Liver (tissue), 9 donors: ENCODE data around the gene UXS1. TPM values are rescaled to one million over a fixed set of nuclear protein-coding genes. Genes with fewer than 3 reads are reported as not detected.

Experiments used
- DNase-seq: peaks from one replicate; pipeline ENCODE4 v3.0.0-alpha.2; 2017; ENCODE audit warnings: low spot score
- H3K27ac ChIP-seq, 2 donors: one replicate each; pipeline ENCODE4 v1.7.0; 2013; ENCODE audit warnings: inconsistent platforms in 2 of 2, low read length in 2 of 2, control low read depth in 1 of 2, low read depth in 1 of 2, mild to moderate bottlenecking in 1 of 2
- H3K27me3 ChIP-seq, 4 donors: one replicate each; pipeline versions ENCODE4 v1.6.1 to v1.7.0; 2013; ENCODE audit warnings: low read length in 3 of 4, inconsistent platforms in 1 of 4, mild to moderate bottlenecking in 1 of 4, moderate library complexity in 1 of 4; ENCODE audit not compliant: control insufficient read depth in 4 of 4, insufficient read depth in 4 of 4
- H3K36me3 ChIP-seq, 4 donors: one replicate each; pipeline versions ENCODE4 v1.6.1 to v1.7.0; 2013; ENCODE audit warnings: low read length in 3 of 4, mild to moderate bottlenecking in 3 of 4, low read depth in 1 of 4, moderate library complexity in 1 of 4; ENCODE audit not compliant: control insufficient read depth in 4 of 4, insufficient read depth in 3 of 4
- H3K4me1 ChIP-seq, 4 donors: one replicate each; pipeline versions ENCODE4 v1.6.1 to v1.7.0; 2013; ENCODE audit warnings: low read length in 3 of 4, mild to moderate bottlenecking in 3 of 4, moderate library complexity in 1 of 4; ENCODE audit not compliant: control insufficient read depth in 4 of 4, insufficient read depth in 4 of 4
- H3K4me3 ChIP-seq, 3 donors: one replicate each; pipeline versions ENCODE4 v1.6.1 to v1.7.0; 2013; ENCODE audit warnings: low read length in 3 of 3, control low read depth in 1 of 3, low read depth in 1 of 3, mild to moderate bottlenecking in 1 of 3
- H3K9ac ChIP-seq, 2 donors: one replicate each; pipeline ENCODE4 v1.7.0; 2013; ENCODE audit warnings: low read length in 2 of 2, mild to moderate bottlenecking in 2 of 2, moderate library complexity in 2 of 2, control low read depth in 1 of 2, low read depth in 1 of 2
- H3K9me3 ChIP-seq, 4 donors: one replicate each; pipeline versions ENCODE4 v1.6.1 to v1.7.0; 2013; ENCODE audit warnings: low read length in 3 of 4; ENCODE audit not compliant: control insufficient read depth in 4 of 4
- FOXA1 ChIP-seq: IDR thresholded peaks from 2 replicates; pipeline ENCODE4 v1.6.1; 2016; ENCODE audit warnings: antibody characterized with exemption
- FOXA2 ChIP-seq: IDR thresholded peaks from 2 replicates; pipeline ENCODE4 v1.6.1; 2016; ENCODE audit warnings: antibody characterized with exemption
- GABPA ChIP-seq, 2 donors: IDR thresholded peaks in 1 of 2; conservative IDR thresholded peaks in 1 of 2; 2 replicates each; pipeline ENCODE4 v1.6.1; 2016; ENCODE audit warnings: antibody characterized with exemption in 2 of 2, mild to moderate bottlenecking in 1 of 2, moderate library complexity in 1 of 2
- HNF4G ChIP-seq: IDR thresholded peaks from 2 replicates; pipeline ENCODE4 v1.6.1; 2016; ENCODE audit warnings: antibody characterized with exemption
- RAD21 ChIP-seq, 2 donors: IDR thresholded peaks; 2 replicates each; pipeline ENCODE4 v1.6.1; 2016; ENCODE audit warnings: antibody characterized with exemption in 2 of 2, mild to moderate bottlenecking in 2 of 2
- RXRA ChIP-seq, 2 donors: IDR thresholded peaks; 2 replicates each; pipeline ENCODE4 v1.6.1; 2017 to 2018; ENCODE audit warnings: antibody characterized with exemption in 2 of 2, mild to moderate bottlenecking in 1 of 2
- WGBS: extraction: QIAGEN DNeasy Blood & Tissue Kit; methylation state at CpG from one replicate; pipeline ENCODE4 v1.1.7; 2013; 5-methylcytosine and 5-hydroxymethylcytosine counted together
- polyA plus RNA-seq, 2 donors: library from polyadenylated mRNA; stranded (reverse) in 1 of 2; unstranded in 1 of 2; fragments of 200-250 nt in 1 of 2; fragments of >200 nt in 1 of 2; fragmentation: Nextera tagmentation in 1 of 2; extraction: Ambion mirVana in 1 of 2; gene quantifications; one replicate each; pipeline versions ENCODE4 v1.2.1 to v1.2.3, GENCODE V29; 2013 to 2015
- total RNA-seq, 2 donors: library from RNA; depleted of rRNA; stranded (reverse); fragments of >200 nt; gene quantifications; one replicate each; pipeline ENCODE4 v1.2.3, GENCODE V29; 2014
- TF ChIP-seq, protein P1 (sequence below): IDR thresholded peaks from 2 replicates; pipeline ENCODE4 v1.6.1; 2016; ENCODE audit warnings: antibody characterized with exemption
- TF ChIP-seq, protein P2 (sequence below): IDR thresholded peaks from 2 replicates; pipeline ENCODE4 v1.6.1; 2016; ENCODE audit warnings: antibody characterized with exemption, mild to moderate bottlenecking
- TF ChIP-seq, protein P3 (sequence below): fragments of 150-350 bp; IDR thresholded peaks from 2 replicates; pipeline ENCODE4 v1.5.1; 2017; ENCODE audit warnings: improper control_type of control experiment, low read depth, low read length; ENCODE audit not compliant: missing input control
- donor health status: healthy.
- donor health status: healthy.
- donor health status: healthy.
- donor health status: healthy.
- donor health status: healthy.

UXS1 gene
- total and polyA plus RNA-seq, 4 donors = 8.8 to 19.9 (median 10.0) TPM

DNA sequence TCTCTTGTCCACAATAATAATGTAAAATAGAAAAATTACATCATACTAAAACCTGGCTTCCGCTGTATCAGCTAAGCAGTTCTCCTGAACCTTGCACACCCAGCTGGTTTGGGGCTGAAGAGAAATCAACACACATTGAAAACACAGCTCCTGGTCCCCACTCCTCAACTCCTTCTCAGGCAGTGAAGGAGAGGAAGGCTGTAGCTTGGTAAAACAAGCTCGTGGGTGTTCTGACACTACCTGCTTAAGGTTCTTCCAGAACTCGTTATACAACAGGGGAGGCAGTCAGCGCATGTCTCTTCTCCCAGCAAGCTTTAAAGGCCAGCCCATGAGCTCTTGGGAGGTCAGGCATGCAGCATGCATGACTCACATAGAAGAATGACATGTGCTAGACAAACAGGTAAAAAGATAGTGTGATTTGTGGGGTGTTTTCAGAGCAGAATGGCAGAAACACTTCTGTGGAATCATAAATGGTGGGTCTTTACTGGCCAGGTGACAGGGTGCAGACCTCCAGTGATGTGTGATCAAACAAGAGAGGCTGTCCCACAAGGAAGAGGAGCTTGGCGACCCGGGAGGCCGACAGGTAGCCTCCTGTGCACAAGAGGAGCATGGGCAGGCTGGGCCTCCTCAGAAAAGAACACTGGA lies 69.1 kb downstream of the UXS1 start:
- peaks cover 0 to 10% (median 7%) of the 10 kb centered on the region in 4 donors for H3K4me1 ChIP-seq
- TF ChIP-seq FOXA2 (no peak), HNF4G (no peak)
- no peaks in the 10 kb centered on the region for H3K27me3 ChIP-seq
- H3K36me3 ChIP-seq = peaks cover 2 to 5% (median 4%) of the 10 kb centered on the region in 4 donors
- no peak for DNase-seq
- no peak overlapping the region for H3K4me3 ChIP-seq
- no peak overlapping the region for H3K27ac ChIP-seq
- WGBS = 95% methylated on average over 7 of the region's 7 CpGs
- no peak overlapping the region for H3K9ac ChIP-seq
- no peaks in the 10 kb centered on the region for H3K9me3 ChIP-seq

DNA sequence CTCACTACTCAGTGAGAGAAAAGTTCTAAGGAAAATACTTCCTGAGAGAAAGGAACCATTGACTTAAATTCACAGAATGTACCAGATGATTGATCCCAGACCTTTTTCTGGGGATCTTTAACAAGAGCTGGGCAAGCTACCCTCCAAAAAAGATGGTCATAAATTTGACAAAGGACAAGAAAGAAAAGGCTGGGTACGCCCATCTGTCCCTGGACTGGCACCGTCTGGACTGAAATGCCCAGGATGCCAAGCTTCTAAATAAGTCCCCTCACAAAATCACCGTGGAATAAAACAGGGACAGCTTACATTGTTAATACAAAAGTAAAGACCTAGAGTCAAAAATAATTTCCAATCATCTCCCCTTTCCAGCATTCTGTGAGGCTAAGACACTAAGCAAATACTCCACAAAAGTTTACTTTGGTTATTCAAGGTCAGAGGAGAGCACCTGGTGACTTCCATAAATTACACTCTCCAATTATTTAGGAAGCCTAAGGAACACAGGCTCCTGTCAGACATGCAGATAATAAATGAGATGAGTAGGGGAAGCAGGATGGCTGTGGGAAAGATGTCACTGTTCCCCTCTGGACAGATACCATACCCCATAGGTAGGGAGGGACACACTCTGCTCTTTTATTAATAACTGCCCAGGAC lies 69.9 kb downstream of the UXS1 start:
- peaks cover 0 to 10% (median 7%) of the 10 kb centered on the region in 4 donors for H3K4me1 ChIP-seq
- no peak overlapping the region for H3K27ac ChIP-seq
- no peaks in the 10 kb centered on the region for H3K27me3 ChIP-seq
- peaks cover 2 to 5% (median 4%) of the 10 kb centered on the region in 4 donors for H3K36me3 ChIP-seq
- no peak overlapping the region for H3K4me3 ChIP-seq
- no peaks in the 10 kb centered on the region for H3K9me3 ChIP-seq
- DNase-seq = no peak
- 83% methylated on average over 3 of the region's 3 CpGs for WGBS
- no peak overlapping the region for H3K9ac ChIP-seq
- TF ChIP-seq, protein P1, sequence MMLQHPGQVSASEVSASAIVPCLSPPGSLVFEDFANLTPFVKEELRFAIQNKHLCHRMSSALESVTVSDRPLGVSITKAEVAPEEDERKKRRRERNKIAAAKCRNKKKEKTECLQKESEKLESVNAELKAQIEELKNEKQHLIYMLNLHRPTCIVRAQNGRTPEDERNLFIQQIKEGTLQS = no peak
- no peak for TF ChIP-seq RAD21 (IDR thresholded peaks at IDR 0.05)
- TF ChIP-seq RXRA (IDR thresholded peaks at IDR 0.05) = no peak
- TF ChIP-seq FOXA1 = no peak
- no peak for TF ChIP-seq FOXA2
- TF ChIP-seq, protein P2, sequence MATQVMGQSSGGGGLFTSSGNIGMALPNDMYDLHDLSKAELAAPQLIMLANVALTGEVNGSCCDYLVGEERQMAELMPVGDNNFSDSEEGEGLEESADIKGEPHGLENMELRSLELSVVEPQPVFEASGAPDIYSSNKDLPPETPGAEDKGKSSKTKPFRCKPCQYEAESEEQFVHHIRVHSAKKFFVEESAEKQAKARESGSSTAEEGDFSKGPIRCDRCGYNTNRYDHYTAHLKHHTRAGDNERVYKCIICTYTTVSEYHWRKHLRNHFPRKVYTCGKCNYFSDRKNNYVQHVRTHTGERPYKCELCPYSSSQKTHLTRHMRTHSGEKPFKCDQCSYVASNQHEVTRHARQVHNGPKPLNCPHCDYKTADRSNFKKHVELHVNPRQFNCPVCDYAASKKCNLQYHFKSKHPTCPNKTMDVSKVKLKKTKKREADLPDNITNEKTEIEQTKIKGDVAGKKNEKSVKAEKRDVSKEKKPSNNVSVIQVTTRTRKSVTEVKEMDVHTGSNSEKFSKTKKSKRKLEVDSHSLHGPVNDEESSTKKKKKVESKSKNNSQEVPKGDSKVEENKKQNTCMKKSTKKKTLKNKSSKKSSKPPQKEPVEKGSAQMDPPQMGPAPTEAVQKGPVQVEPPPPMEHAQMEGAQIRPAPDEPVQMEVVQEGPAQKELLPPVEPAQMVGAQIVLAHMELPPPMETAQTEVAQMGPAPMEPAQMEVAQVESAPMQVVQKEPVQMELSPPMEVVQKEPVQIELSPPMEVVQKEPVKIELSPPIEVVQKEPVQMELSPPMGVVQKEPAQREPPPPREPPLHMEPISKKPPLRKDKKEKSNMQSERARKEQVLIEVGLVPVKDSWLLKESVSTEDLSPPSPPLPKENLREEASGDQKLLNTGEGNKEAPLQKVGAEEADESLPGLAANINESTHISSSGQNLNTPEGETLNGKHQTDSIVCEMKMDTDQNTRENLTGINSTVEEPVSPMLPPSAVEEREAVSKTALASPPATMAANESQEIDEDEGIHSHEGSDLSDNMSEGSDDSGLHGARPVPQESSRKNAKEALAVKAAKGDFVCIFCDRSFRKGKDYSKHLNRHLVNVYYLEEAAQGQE = no peak
- TF ChIP-seq, protein P3, sequence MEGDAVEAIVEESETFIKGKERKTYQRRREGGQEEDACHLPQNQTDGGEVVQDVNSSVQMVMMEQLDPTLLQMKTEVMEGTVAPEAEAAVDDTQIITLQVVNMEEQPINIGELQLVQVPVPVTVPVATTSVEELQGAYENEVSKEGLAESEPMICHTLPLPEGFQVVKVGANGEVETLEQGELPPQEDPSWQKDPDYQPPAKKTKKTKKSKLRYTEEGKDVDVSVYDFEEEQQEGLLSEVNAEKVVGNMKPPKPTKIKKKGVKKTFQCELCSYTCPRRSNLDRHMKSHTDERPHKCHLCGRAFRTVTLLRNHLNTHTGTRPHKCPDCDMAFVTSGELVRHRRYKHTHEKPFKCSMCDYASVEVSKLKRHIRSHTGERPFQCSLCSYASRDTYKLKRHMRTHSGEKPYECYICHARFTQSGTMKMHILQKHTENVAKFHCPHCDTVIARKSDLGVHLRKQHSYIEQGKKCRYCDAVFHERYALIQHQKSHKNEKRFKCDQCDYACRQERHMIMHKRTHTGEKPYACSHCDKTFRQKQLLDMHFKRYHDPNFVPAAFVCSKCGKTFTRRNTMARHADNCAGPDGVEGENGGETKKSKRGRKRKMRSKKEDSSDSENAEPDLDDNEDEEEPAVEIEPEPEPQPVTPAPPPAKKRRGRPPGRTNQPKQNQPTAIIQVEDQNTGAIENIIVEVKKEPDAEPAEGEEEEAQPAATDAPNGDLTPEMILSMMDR = no peak

DNA sequence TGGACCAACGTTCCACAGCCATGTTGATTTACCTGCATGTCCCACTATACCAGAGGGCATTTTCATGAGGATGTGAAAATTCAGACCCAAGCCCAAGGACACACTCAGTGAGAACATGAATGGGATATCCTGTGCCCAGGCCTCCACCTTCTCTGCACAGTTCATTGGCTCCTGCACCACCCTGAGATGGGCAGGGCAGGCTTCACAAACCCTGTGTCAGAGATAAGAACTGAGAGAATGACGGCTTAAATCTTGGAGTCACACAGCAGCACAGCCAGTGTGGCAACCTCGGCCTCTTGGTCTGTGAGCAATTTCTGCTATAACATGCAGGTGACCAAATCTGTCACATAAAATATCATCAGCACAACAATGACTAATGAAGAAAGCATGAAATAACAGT lies 71.9 kb downstream of the UXS1 start:
- Histone ChIP-seq H3K9ac (no peak overlapping the region), H3K4me3 (no peak overlapping the region), H3K36me3 (peaks cover 2 to 5% (median 2%) of the 10 kb centered on the region in 4 donors), H3K27me3 (no peaks in the 10 kb centered on the region), H3K4me1 (peaks cover 0 to 6% (median 4%) of the 10 kb centered on the region in 4 donors), H3K9me3 (no peaks in the 10 kb centered on the region), H3K27ac (no peak overlapping the region)
- TF ChIP-seq GABPA (IDR thresholded peaks at IDR 0.05 in 1 of 2, conservative IDR thresholded peaks at IDR 0.05 in 1 of 2) (no peak), RAD21 (IDR thresholded peaks at IDR 0.05) (no peak)
- TF ChIP-seq, protein P1 = no peak
- 93% methylated on average over 3 of the region's 3 CpGs for WGBS
- no peak for DNase-seq
